Type B pancreatic cell (in vitro differentiated cells): ENCODE measurements around the gene CCDC38. TPM values are rescaled to one million over a fixed set of nuclear protein-coding genes. Genes with fewer than 3 reads are reported as not detected.
A peak's percentile ranks its signal among the peaks of the same experiment; 100 is the strongest.
"Not testable (repeated sequence)": the region's sequence is repeated elsewhere in the genome, so short reads cannot be mapped to it uniquely, and the experiment has no call there.

Source experiments
- DNase-seq: peaks from one replicate; pipeline ENCODE4 v3.0.0; 2021; ENCODE audit warnings: mixed read lengths; ENCODE audit not compliant: unreplicated experiment; ENCODE audit errors: extremely low spot score
- H3K27ac Mint-ChIP-seq: 2 replicates; pipeline ENCODE4 v1.8.0; 2021; ENCODE audit warnings: mild to moderate bottlenecking, mixed read lengths
- H3K27me3 Mint-ChIP-seq: 2 replicates; pipeline ENCODE4 v1.8.0; 2021; ENCODE audit warnings: mixed read lengths
- H3K36me3 Mint-ChIP-seq: 2 replicates; pipeline ENCODE4 v1.8.0; 2021; ENCODE audit warnings: mixed read lengths
- H3K4me1 Mint-ChIP-seq: one replicate; pipeline ENCODE4 v1.8.0; 2021; ENCODE audit warnings: mixed read lengths; ENCODE audit not compliant: unreplicated experiment
- H3K4me3 Mint-ChIP-seq: 2 replicates; pipeline ENCODE4 v1.8.0; 2021; ENCODE audit warnings: mild to moderate bottlenecking, mixed read lengths
- H3K9me3 Mint-ChIP-seq: 2 replicates; pipeline ENCODE4 v1.8.0; 2021; ENCODE audit warnings: mixed read lengths
- CTCF ChIP-seq: fragments of 200-600 bp; sonication (generic); conservative IDR thresholded peaks from 2 replicates; pipeline ENCODE4 v1.5.0; 2021; ENCODE audit warnings: antibody characterized with exemption, mild to moderate bottlenecking
- total RNA-seq: library from RNA; stranded (reverse); gene quantifications from 2 replicates; pipeline ENCODE4 v1.2.1, GENCODE V29; 2021; ENCODE audit warnings: low replicate concordance

The CCDC38 gene
- total RNA-seq, 1 donor from 2014 or later: 0.29 TPM

- no peak for DNase-seq
- Mint-ChIP-seq H3K27me3 (no peaks in the 10 kb centered on the region), H3K36me3 (peaks cover 4% of the 10 kb centered on the region), H3K27ac (peak overlapping the region; percentile 68), H3K4me3 (peak overlapping the region; percentile 22), H3K9me3 (no peaks in the 10 kb centered on the region), H3K4me1 (peaks cover 18% of the 10 kb centered on the region)
- TF ChIP-seq CTCF: no peak
These were observed 30.5 kb upstream of the CCDC38 start for GRCh38 chr12:95972832-95973456.

- no peaks in the 10 kb centered on the region for H3K27me3 Mint-ChIP-seq
- DNase-seq: no peak
- H3K4me1 Mint-ChIP-seq: peaks cover 22% of the 10 kb centered on the region
- no peak for TF ChIP-seq CTCF
- H3K27ac Mint-ChIP-seq: no peak overlapping the region
- peaks cover 4% of the 10 kb centered on the region for H3K36me3 Mint-ChIP-seq
- H3K4me3 Mint-ChIP-seq: no peak overlapping the region
- H3K9me3 Mint-ChIP-seq: no peaks in the 10 kb centered on the region
These were observed 28.5 kb upstream of the CCDC38 start for GRCh38 chr12:95970905-95971304.

DNA sequence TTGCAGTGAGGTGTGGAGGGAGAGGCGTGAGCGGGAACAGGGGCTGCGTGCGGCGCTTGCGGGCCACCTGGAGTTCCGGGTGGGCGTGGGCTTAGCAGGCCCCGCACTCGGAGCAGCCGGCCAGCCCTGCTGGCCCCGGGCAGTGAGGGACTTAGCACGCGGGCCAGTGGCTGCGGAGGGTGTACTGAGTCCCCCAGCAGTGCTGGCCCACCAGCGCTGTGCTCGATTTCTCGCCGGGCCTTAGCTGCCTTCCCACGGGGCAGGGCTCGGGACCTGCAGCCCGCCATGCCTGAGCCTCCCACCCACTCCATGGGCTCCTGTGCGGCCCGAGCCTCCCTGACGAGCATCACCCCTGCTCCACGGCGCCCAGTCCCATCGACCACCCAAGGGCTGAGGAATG is 26.7 kb upstream of the CCDC38 start:
- H3K4me1 Mint-ChIP-seq: peaks cover 19% of the 10 kb centered on the region
- not testable (repeated sequence) for H3K9me3 Mint-ChIP-seq, H3K4me3 Mint-ChIP-seq, DNase-seq, H3K27me3 Mint-ChIP-seq, H3K36me3 Mint-ChIP-seq, H3K27ac Mint-ChIP-seq

DNA sequence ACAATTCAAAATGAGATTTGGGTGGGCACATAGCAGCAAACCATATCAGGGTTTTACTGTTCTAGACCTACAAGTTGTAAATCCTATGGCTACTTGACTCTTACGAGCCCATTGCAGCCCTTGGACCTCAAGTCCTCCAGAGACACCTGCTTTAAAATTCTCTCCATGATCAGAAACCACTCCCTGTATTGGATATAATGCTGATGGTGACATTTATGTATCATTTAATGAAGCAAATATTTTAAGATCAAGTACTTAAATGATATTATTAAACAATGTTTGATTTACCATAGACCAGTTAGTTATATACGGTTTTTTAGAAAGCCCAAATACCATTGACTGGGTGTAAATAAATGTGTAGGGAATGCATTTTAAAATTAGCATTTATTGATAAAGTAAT is 24.9 kb upstream of the CCDC38 start:
- DNase-seq: no peak
- Mint-ChIP-seq H3K4me1 (peaks cover 5% of the 10 kb centered on the region), H3K27ac (no peak overlapping the region), H3K27me3 (no peaks in the 10 kb centered on the region), H3K4me3 (no peak overlapping the region), H3K9me3 (no peaks in the 10 kb centered on the region), H3K36me3 (no peaks in the 10 kb centered on the region)
- no peak for TF ChIP-seq CTCF

DNA sequence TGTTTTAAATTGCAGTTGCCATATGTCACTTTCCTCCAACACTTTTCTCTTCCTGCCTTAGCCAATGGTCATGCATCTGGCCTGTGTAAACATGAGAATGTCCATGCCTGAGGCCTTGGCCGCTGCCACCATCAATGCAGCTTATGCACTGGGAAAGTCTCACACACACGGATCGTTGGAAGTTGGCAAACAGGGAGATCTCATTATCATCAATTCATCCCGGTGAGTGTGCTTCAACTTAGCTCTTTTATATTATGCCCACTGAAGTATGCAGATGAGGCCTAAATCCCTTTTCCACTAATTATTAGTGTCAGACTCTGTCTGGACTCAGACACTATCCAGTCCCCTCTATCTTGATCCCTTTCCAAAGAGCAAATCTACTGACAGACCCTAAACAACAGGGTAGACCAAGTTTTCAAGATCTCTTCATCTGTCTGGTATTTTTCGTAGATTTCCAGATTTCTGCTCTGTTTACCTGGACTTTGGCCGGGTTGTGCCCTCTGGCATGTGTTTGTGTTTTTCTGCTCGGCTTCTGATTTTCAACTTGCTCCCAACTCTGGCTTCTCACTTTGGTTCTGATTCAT is 24.0 kb upstream of the CCDC38 start:
- Mint-ChIP-seq H3K27ac (no peak overlapping the region), H3K4me1 (peaks cover 4% of the 10 kb centered on the region), H3K27me3 (no peaks in the 10 kb centered on the region), H3K36me3 (no peaks in the 10 kb centered on the region), H3K9me3 (no peaks in the 10 kb centered on the region), H3K4me3 (no peak overlapping the region)
- DNase-seq: no peak
- no peak for TF ChIP-seq CTCF

DNA sequence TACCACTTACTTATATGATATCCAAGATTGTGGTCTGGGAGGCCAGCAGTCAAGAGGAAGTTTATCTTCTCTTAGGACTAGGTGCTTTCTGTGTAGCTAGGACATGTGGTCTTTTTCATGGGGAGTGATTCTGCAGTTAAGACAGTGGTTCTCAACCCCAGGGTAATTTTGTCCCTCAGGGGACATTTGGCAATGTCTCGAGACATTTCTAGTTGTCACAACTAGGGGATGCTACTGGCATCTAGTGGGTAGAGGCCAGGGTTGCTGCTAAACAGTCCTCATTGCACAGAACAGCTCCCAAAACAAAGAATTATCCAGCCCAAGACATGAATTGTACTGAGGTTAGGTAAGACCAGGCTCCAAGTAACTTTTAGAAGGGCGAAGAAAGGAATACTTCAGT is 20.7 kb upstream of the CCDC38 start:
- H3K27ac Mint-ChIP-seq: no peak overlapping the region
- H3K4me1 Mint-ChIP-seq: peaks cover 4% of the 10 kb centered on the region
- DNase-seq: no peak
- no peak overlapping the region for H3K4me3 Mint-ChIP-seq
- H3K27me3 Mint-ChIP-seq: peaks cover 3% of the 10 kb centered on the region
- H3K9me3 Mint-ChIP-seq: no peaks in the 10 kb centered on the region
- no peaks in the 10 kb centered on the region for H3K36me3 Mint-ChIP-seq
- TF ChIP-seq CTCF: peak; percentile 45
